Inflammatory macrophage treated with lipopolysaccharide for 4 hours (primary cell): ENCODE results near the gene SCTR.

Experiments used
- DNase-seq: peaks from one replicate; pipeline ENCODE4 v3.0.0-alpha.2; 2020

The SCTR gene

GRCh38 chr2:119440873-119441272, 83.4 kb downstream of the SCTR start:
- no peak for DNase-seq

- no peak for DNase-seq
Observed at GRCh38 chr2:119440501-119440870, 83.8 kb downstream of the SCTR start.

- DNase-seq: no peak
Observed at GRCh38 chr2:119439574-119440500, 84.4 kb downstream of the SCTR start.

- no peak for DNase-seq
Observed at GRCh38 chr2:119438726-119439284, 85.5 kb downstream of the SCTR start.

GRCh38 chr2:119438128-119438656, 86.1 kb downstream of the SCTR start:
- DNase-seq: no peak

GRCh38 chr2:119436993-119437772, 87.1 kb downstream of the SCTR start:
- DNase-seq: no peak

GRCh38 chr2:119435953-119436297, 88.4 kb downstream of the SCTR start:
- DNase-seq: no peak

- DNase-seq: no peak
Observed at GRCh38 chr2:119435081-119435952, 89.0 kb downstream of the SCTR start.

- no peak for DNase-seq
Observed at GRCh38 chr2:119434664-119435063, 89.6 kb downstream of the SCTR start.

- no peak for DNase-seq
Observed at GRCh38 chr2:119433636-119434327, 90.5 kb downstream of the SCTR start.

GRCh38 chr2:119432851-119433522, 91.3 kb downstream of the SCTR start:
- no peak for DNase-seq

GRCh38 chr2:119431976-119432850, 92.1 kb downstream of the SCTR start:
- peak; percentile 43 for DNase-seq

GRCh38 chr2:119431155-119431975, 92.9 kb downstream of the SCTR start, which contains the start of gene TMEM37:
TSS of gene TMEM37 (plus strand) at chr2:119431854. CDS start at chr2:119431904, 50 bp downstream.
- DNase-seq: peak; percentile 15

GRCh38 chr2:119430023-119430498, 94.2 kb downstream of the SCTR start:
- DNase-seq: no peak

GRCh38 chr2:119429225-119429981, 94.9 kb downstream of the SCTR start:
- peak; percentile 69 for DNase-seq

GRCh38 chr2:119428488-119429224, 95.6 kb downstream of the SCTR start:
- peak; percentile 44 for DNase-seq

- DNase-seq: no peak
Observed at GRCh38 chr2:119427756-119428155, 96.5 kb downstream of the SCTR start.
